G401 (cell line): Measurements from ENCODE around the gene CYFIP2. TPM values are rescaled to one million over a fixed set of nuclear protein-coding genes. Genes with fewer than 3 reads are reported as not detected.

Experiments used
- DNase-seq: peaks from one replicate; pipeline ENCODE4 v3.0.0-alpha.2; 2015; ENCODE audit warnings: low spot score
- in situ Hi-C: cut with HindIII; loops from 2 replicates; pipeline ENCODE4 v1.10.0; 2016; ENCODE audit warnings: low sequenced_read_pairs, mixed read lengths
- total RNA-seq: library from RNA; depleted of rRNA; stranded (reverse); fragments of >200 nt; shearing (Covaris generic); gene quantifications from 2 replicates; pipeline ENCODE4 v1.2.3, GENCODE V29; 2014

The CYFIP2 gene
- total RNA-seq, 1 experiment from 2014 or later = 32.0 TPM

- in situ Hi-C loops = no loop called here
- DNase-seq = peak; percentile 76
Observed at GRCh38 chr5:157345067-157345466, 79.1 kb downstream of the CYFIP2 start.

DNA sequence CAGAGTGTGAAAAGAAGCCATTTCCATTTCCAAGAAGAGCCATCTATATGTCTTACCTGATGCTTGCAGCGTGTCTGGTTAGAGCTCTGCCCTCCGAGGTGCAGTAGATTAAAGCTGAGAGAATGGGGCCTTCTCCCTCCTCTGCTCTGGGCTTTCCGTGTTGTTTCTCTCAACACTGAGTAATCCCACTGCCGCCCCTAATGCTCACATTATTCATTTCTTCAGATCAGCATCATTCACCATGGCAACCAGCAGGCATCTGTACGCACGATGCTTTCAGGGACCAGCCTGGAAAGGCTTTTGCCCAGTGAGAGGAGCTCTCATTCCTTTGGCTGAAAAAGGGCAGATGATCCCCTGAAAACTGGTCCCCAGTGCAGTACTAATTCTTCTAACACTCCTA lies 79.6 kb downstream of the CYFIP2 start:
- in situ Hi-C loops = no loop called here
- peak; percentile 76 for DNase-seq

DNA sequence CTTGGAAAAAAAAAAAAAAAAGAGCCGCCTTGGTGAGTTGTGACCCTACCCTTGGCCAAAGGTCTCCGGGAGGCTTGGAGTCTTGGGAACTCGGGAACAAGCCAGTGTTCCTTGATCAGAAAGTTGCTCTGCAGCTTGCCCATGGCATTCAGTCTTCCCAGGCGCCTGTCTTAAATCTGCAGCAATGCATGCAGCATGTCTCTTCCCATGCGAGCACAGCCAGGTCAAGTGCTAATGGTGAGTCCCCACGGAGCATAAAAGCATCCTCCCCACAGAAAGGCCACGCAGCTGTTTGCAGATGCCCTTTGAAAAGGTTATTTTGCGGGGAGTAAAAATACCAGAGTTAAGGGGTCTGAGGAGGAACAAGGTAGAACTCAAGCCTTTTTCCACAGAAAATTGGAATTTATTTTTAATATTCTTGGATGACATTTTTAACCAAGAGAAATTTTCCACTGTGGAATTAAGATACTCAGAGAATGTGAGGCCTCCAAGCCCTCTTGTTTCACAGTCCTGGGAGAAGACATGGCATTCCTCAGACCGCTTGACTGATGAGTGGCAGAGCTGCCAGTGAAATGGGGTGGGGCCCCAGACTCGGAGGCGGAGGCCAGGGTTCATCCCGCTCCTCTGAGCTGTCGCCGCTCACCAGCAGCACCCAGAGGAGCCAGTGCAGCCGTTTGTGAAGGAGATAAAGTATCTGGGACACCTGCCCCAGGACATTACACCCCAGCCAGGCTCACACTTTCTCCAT lies 81.6 kb downstream of the CYFIP2 start:
- in situ Hi-C loops = no loop called here
- no peak for DNase-seq

GRCh38 chr5:157348049-157348400 lies 82.1 kb downstream of the CYFIP2 start:
- no peak for DNase-seq
- in situ Hi-C loops = no loop called here

- in situ Hi-C loops = no loop called here
- DNase-seq = no peak
Observed at GRCh38 chr5:157350939-157351801, 85.2 kb downstream of the CYFIP2 start.

- in situ Hi-C loops = no loop called here
- DNase-seq = no peak
Observed at GRCh38 chr5:157351802-157352092, 85.8 kb downstream of the CYFIP2 start.

DNA sequence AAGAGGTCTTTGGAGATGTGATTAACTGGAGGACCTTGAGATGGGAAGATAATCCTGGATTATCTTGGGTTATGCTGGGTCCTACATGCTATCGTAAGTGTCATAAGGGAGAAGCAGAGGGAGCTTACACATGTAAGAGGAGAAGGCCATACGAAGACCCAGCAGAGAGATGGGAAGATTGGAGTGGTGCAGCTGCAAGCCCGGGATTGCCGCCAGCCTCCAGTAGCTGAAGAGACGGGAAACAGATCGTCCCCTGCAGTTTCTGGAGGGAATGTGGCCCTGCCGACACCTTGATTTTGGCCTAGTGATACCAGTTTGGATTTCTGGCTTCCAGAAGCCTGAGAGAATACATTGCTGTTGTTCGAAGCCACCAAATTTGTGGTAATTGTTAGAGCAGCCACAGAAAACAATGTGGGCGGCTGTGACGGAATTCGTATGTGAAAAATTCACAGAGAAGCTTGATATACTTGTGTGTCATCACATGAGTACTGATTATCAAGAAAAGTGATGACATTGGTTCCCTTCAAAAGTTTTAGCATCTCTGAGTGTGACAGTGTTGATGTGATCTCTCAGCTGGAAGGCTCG lies 86.9 kb downstream of the CYFIP2 start:
- in situ Hi-C loops = no loop called here
- no peak for DNase-seq

- in situ Hi-C loops = no loop called here
- DNase-seq = no peak
Observed at GRCh38 chr5:157354800-157355199, 88.9 kb downstream of the CYFIP2 start.

DNA sequence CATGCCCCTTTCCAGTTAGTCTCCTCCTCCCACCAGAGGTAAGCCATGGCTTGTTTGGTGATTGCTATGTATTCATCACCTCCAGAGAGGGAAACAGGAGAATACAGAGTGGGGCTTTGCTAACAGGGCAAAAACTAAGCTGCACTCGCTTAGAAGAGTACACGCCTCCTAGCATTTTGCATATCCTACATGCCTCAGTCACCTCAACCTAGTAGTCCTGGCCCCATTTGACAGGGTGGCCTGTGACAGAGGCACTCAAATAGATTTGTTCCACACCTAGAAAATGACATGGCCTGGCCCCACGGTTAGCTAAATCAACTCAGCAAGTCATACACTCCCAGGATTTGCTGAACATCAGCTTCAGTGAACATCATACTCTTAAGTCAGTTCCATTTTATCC lies 90.7 kb downstream of the CYFIP2 start:
- in situ Hi-C loops = no loop called here
- DNase-seq = no peak

DNA sequence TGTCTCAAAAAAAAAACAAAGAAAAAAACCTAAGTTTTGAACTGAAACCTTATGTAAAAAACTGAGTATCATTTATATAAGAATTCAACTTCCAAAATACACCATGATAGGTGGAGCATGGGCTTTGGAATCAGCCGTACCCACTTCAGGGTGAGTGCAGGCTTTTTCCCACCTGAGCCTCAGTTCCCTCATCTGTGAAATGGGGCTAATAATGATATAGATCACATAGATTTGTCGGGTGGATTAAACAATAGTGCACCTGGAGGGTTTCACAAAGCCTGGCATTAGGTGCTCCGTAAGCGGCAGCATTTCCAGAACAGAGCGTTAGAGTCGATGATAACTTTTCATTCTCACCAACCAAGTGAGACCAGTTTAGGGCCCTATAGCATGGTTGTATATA lies 91.9 kb downstream of the CYFIP2 start:
- in situ Hi-C loops = no loop called here
- DNase-seq = no peak

- DNase-seq = no peak
- in situ Hi-C loops = no loop called here
Observed at GRCh38 chr5:157358871-157359270, 92.9 kb downstream of the CYFIP2 start.

- DNase-seq = no peak
Observed at GRCh38 chr5:157359356-157360055, 93.6 kb downstream of the CYFIP2 start.

GRCh38 chr5:157362012-157362411 lies 96.1 kb downstream of the CYFIP2 start:
- DNase-seq = no peak
- in situ Hi-C loops = no loop called here

More at GRCh38 chr5:157359356-157360055, 93.6 kb downstream of the CYFIP2 start:
- in situ Hi-C loops = no loop called here

- in situ Hi-C loops = no loop called here
- DNase-seq = no peak
Observed at GRCh38 chr5:157362502-157362901, 96.6 kb downstream of the CYFIP2 start.

GRCh38 chr5:157362982-157363381 lies 97.1 kb downstream of the CYFIP2 start:
- no peak for DNase-seq
- in situ Hi-C loops = no loop called here

GRCh38 chr5:157365732-157366131 lies 99.8 kb downstream of the CYFIP2 start:
- in situ Hi-C loops = no loop called here

GRCh38 chr5:157366741-157367674 lies 101.1 kb downstream of the CYFIP2 start:
- DNase-seq = peak; percentile 15
- in situ Hi-C loops = no loop called here

More at GRCh38 chr5:157365732-157366131, 99.8 kb downstream of the CYFIP2 start:
- no peak for DNase-seq

DNA sequence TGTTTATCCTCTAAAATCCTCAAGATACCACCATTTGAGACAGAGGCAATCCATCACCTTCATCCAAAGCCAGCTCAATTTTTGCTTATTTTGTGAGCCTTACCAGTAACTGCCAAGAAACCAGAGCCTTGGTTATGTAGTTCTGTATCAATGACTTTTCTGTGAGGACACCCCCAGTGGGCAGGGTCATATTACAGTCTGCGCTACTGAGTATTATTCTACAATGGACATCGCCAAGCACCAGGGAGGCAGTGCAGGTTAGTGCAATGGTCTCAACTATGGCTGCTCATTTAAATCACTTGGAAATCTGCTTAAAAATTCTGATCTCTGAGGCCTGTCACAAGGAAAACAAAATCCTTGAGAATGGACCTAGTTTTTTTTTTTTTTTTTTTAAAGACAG lies 103.6 kb downstream of the CYFIP2 start:
- in situ Hi-C loops = no loop called here
- DNase-seq = no peak

- DNase-seq = no peak
- in situ Hi-C loops = no loop called here
Observed at GRCh38 chr5:157370967-157371366, 105.0 kb downstream of the CYFIP2 start.
